Fibroblast of skin of scalp (primary cell): ENCODE measurements around the gene ZNF296. TPM values are rescaled to one million over a fixed set of nuclear protein-coding genes. Genes with fewer than 3 reads are reported as not detected.
"Not testable (repeated sequence)": the region's sequence is repeated elsewhere in the genome, so short reads cannot be mapped to it uniquely, and the experiment has no call there.

Source experiments
- DNase-seq: peaks from one replicate; pipeline ENCODE4 v3.0.0-alpha.2; 2013
- polyA plus RNA-seq, 2 experiments: library from polyadenylated mRNA; unstranded; fragments of 120-200 nt; gene quantifications; one replicate each; pipeline ENCODE4 v1.2.1, GENCODE V29; 2013; ENCODE audit not compliant: insufficient read length in 2 of 2

The ZNF296 gene
- 0.73 TPM for polyA plus RNA-seq (2013, experiment 1 of 2; ENCODE audit: insufficient read length)
- polyA plus RNA-seq (2013, experiment 2 of 2; ENCODE audit: insufficient read length): 0.68 TPM

DNA sequence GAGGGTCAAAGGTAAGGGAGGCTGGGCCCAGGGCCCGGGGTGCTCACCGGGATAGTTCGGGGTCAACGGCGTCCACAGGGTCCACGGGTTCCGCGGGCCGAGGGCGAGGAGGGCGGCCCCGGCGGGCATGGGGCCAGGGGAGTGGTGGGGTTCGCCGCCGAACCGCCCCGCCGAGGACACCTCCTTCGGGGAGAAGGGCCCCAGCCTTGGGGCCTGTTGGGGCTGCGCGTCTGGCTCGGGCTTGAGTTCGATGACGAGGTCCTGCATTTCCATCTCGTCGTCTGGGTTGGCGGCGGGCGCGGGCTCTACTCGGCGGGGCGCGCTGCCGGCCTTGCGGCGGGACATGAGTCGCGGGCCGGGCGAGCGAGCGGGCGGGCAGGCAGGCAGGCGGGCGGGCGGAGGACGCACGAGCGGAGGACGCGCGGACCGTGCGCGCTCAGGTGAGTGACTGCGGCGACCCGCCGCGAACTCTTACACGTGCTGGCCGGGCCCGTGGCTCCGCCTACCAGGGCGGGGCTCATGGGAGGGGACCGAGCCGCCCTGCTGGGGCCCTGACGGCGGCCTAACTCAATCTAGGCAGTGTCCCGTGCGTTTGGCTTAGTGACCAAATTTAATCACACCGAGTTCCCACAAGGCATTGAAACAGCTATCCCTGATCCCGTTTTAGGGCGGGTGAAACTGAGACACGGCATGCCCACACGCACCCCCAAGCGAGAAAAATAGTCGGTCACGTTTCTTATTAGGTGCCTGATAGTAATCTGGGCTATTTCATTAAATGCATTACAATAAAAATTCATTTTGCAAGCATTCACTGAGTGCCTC is at the start of gene ZNF296:
Gene ZNF296 (minus strand): TSS at position 450 of the 822 bp plus-strand sequence. CDS start 105 bp downstream, at position 345.
- peak; percentile 42 for DNase-seq

DNA sequence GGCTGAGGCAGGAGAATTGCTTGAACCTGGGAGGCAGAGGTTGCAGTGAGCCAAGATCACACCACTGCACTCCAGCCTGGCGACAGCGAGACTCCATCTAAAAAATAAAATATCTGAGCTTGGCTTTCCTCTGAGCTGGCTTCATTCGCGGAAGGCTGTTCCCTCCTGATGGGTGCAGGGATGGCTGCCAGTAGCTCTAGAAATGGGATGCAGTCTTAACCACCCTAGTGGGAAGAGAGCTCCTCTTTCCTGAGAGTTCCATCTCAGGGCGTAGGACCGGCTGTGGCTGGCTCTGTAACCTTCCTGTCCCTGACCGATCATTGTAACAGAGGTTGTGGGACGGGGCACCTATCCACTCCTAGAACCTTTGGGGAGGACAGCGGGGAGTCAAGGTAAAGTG is 49.1 kb upstream of the ZNF296 start:
- no peak for DNase-seq

DNA sequence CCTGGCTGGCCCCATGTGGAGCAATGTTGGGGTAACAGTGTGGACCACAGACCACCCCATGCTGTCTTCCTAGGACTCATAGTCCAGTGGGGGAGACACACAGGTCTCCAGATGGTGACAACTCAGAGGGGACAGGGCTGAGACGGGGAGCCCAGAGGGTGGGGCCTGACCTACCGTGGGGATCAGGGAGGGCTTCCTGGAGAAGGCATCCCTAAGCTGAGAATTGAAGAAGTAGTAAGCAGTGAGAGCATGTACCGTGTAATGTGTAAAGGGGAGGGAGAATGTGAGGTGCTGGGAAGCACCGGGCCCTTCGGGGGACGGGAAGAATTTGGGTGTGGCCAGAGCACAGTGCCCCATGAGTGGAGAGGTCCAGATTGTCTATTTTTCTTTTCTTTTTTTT is 47.7 kb upstream of the ZNF296 start:
- no peak for DNase-seq

DNA sequence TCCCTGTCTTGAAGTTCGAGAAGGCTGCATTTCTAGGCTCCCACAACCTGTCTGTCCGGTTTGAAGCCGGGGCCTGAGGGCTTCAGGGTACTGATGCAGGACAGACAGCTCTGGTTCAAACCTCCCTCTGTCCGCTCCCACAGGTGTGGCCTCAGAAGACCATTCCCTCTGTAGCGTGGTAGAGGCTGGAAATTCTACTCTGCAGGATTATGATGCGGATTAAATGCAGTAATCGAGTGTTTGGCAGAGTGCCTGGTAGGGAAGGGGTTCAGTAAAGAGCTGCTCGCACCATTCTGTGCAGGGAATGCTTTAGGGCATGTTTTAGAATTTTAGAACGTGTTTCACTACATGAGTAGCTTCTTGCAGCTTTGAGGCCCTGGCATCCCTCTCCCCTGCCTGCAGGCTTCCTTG is 47.2 kb upstream of the ZNF296 start:
- no peak for DNase-seq

DNA sequence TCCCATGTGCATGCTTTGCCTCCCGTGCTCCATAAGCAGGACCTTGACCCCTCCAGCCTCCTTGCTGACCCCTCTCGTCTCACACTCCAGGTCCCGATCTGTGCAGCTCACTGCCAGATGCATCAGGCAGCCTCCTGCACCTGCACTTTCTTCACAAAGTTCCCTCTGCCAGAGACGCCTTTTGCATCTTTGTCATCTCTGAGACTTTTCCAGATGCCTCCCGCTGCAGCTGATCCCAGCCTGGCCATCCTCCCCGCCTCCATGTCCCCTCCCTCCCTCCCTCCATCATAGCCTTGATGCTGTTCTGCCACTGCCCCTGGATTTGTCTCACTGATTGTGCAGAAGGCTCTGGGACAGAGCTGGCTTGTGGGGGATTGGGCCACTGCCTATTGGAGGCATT is 46.6 kb upstream of the ZNF296 start:
- DNase-seq: no peak

DNA sequence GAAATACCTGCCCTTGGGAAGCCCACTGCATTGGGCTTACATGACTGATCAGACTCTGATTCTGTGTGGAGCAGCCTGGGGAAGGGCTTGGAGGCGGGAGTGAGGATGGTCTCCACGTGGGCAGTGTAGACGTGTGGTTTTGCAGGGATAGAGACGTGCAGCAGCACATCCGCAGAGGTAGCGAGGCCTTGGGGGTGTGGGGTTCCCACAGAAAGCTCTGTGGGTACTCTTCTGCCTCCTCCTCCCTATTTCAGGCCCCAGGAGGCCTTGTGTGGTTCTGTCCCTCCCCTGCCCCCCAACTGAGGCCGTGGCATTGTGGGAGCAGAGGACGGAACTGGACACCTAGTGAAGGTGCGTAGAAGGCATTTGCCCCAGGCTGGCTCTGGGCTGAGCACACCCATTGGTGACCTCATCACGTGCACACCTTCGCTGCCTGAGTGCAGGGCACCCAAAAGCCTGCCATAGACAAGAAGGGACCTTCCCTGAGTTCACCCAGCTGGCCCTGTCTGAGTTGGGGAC is 45.6 kb upstream of the ZNF296 start:
- no peak for DNase-seq

DNA sequence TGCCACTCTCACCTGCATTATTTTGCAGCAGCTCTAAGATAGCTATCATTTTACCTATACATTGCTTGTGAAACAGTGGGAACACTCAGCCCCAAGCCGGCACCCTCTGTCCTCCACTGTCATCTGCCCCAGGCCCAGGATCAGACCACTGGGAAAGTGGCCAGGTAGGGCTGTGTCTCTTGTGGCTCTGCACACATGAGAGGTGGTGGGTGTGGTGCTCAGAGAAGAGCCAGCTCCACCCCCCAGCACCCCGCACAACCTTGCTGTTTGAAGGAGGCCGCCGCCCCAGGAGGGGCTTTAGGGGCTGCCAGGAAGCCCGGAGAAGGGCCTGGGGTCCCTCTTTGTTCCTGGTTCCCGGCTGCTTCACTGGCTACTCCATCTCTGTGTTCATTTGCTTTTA is 43.3 kb upstream of the ZNF296 start:
- no peak for DNase-seq

DNA sequence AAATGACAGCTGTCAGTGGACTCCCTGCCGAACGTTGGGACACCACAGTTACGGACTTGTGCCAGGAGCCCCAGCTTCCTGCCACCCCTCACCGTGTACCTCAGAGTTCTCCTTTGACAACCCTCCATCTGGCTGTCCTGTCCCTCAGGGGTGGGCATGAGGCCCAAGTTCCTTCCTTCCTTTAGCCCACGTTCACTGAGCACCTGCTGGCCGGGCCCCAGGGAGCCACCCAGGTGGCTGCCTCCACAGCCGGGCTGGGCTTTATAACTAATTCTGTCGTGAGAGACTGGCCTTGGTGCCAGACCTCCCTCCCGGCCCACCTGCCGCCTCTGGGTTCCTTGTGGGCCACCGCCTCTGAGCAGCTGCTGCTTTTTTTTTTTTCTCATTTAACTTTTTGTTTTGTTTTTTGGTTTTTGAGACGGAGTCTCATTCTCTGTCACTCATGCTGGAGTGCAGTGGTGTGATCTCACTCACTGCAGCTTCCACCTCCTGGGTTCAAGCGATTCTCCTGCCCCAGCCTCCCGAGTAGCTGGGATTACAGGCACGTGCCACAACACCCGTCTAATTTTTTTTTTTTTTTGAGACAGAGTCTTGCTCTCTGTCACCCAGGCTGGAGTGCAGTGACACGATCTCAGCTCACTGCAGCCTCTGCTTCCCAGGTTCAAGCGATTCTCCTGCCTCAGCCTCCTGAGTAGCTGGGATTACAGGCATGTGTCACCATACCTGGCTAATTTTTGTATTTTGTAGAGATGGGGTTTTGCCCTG is 42.5 kb upstream of the ZNF296 start:
- DNase-seq: not testable (repeated sequence)

DNA sequence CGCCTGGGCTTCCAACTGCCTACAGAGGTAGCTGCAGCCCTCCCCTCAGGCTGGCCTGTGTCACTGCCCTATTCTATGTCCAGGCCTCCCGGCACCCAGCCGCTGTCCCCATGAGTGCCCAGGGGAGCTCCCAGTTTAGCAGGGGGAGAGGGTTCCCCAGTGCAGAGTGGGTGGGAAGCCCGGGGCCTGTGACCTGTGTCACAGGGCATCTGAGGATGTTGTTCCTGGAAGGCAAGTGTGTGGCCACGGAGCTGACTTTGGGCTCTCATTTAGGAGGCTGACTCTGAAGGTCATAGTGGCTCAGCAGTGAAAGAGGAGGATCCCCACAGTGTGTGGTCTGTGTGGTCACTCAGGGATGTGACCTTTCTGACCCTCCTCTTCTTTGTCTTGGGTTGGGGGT is 41.8 kb upstream of the ZNF296 start:
- DNase-seq: no peak

DNA sequence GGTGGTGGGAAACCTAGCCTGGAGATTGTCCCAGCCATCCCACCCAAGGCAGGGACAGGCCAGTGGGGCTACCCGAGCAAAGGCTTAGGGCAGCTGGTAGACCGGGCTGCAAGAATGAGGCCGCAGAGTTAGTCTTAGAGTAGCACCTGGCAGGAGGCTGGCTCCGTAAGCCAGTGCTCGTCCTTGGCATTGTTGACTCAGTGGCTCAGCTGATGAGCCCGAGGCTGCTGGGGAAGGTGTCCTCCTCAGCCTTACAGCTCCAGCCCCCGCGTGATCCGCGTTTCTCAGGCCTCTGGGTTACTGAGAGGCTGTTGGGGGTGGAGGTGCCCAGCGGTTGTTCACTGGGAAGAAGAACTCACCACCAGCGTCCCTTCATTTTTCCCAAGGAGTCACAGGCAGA is 41.4 kb upstream of the ZNF296 start:
- DNase-seq: no peak

DNA sequence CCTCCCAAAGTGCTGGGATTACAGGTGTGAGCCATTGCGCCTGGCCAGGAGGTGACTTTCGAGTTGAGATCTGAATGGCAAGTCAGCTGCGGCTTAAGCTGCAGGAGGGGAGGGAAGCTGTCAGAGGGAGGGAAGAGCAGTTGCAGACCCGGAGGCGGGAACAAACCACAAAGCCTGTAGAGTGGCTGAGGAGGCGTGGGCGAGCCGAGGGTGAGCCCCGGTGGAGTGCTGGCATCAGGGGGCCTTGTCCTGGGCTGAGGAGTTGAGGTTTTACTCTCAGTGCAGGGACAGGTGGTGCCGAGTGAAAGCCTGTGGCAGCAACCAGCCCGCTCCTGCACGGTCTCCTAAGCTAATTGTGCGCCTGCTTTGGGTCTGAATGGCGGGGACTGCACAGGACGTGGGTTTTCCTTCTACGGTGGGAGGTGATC is 40.9 kb upstream of the ZNF296 start:
- no peak for DNase-seq

DNA sequence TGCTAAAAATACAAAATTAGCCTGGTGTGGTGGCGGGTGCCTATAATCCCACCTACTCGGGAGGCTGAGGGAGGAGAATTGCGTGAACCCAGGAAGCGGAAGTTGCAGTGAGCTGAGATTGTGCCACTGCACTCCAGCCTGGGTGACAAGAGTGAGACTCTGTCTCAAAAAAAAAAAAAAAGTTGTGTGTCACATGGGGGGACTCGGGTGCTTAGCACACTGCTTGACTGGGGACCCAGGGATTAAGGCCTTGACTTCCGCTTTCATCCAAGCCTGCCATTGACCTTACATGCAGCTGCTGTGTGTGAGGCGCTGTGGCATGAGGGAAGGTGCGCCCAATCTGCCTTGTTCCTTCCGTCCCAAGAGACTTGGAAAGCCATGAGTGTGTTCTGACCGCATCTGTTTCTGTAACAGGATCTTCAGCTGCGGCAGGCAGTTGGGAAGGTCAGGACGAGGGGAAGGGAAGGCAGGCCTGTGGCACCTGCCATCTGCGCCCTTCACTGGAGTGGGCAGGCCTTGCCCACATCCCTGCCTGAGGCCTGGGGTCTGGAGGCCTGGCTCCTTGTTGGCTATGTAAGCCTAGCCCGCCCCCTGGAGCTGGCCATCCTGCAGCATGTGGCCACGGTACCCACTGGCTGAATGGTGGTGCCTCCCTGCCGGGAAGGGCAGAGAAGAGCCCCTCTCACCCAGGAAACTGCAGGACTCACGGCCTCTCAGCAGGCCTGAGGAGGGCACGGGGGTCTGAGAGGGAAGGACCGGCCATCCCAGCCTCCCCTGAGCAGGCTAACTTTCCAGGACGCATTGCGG is 39.7 kb upstream of the ZNF296 start:
- DNase-seq: no peak

DNA sequence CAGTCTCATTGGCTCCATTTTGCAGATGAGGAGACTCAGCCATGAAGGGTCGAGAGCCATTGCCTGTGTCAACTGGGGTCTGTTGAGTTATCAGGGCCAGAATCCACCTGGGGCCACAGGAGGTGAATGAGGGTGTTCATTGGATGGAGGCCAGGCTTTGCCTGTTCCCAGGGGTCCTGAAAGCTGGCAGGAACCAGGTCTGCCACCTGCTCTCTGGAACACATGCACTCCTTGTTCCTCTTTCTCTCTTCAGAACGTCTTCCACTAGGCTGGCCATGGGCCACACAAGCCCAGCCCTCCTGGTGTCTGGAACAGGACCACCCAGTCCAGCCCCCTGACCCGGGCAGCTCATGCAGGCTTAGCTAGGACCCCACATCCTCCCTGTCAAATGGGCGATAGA is 37.8 kb upstream of the ZNF296 start:
- DNase-seq: no peak

DNA sequence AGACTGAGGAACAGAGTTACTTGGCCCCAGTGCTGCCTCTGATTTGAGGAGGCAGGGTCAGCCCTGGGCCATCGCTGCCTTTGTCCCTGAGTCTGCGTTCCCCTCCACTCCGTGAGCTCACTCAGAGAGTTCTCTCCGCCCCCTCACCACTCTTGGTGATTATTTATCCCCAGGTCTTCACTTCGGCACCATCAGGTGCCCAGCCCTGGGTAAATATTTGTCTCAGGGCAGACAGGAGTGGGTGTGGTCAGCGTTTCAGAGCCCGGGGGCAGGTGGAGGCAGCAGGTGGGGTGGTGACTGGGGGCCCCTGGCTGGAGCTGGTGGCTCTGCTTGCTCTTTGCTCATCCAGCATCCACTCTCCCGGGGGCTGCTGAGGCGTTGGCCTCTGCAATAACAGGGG is 37.4 kb upstream of the ZNF296 start:
- no peak for DNase-seq

DNA sequence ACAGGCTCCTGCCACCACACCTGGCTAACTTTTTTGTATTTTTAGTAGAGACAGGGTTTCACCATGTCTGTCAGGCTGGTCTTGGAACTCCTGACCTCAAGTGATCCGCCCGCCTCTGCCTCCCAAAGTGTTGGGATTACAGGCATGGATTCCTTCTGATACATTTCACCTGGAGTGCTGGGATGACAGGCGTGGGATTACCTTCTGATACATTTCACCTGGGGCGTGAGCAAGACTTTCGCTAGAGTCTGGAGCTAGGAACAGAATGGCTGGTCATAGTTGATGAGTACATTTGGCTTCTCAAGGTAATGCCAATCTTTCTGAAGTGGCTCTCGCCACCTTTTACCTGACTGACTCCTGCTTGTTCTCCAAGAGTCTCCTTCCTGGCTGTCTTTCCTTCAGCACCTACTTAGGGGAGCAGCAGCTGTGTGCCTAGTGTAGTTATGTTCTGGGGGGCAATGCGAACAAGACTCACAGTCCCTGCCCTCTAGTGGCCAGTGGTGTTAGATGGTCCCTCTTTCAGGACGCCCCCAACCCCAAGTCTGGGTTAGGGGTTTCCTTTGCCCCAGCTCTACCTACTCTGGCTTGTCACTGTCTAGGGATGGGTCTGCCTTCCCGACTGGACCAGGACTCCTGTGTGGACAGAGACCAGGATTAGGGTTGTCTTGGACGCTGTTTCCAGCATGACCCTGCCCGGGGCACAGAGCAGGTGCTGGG is 36.0 kb upstream of the ZNF296 start:
- DNase-seq: no peak

DNA sequence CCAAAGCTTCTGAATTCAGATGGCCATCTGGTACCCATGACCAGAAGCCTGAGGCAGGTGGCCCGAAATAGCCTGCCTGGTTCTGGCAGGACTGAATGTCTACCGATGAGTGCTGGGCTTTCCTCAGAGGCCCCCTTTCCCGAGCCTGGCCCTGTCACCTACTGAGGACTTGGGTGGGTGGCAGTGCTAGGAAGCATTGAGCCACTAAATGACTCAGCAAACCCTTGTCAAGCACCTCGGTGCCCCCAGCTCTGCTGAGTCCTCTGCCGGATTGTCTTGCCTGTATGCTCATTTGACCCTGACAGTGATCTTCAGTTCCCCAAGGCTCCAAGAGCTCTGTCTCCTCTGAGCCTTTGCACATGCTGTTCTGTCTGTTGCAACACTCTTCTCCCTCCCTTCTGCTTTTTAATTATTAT is 34.6 kb upstream of the ZNF296 start:
- DNase-seq: no peak

DNA sequence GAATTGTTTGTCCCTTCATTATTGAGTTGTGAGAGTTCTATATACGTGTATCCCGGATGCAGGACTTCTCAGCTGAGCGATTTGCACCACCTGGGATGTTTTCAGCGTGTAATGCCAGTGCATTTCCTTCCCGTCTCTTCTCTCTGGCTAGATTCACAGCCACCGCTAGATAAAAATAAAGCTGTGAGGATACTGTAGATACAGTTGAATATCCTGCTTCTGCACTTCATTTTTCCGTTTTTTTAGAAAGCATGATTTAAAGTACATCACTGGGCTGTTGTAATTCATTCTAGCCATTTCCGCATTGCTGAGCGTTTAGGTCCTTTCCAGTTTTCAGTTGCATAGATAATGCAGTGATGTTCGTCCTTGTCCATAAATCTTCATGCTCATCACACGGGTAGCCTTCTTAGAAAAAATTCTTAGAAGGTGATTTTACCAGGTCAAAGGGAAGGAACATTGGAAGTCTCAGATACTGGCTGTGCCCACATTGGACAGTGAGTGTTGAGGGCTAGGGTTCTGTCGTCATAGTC is 31.4 kb upstream of the ZNF296 start:
- DNase-seq: no peak

DNA sequence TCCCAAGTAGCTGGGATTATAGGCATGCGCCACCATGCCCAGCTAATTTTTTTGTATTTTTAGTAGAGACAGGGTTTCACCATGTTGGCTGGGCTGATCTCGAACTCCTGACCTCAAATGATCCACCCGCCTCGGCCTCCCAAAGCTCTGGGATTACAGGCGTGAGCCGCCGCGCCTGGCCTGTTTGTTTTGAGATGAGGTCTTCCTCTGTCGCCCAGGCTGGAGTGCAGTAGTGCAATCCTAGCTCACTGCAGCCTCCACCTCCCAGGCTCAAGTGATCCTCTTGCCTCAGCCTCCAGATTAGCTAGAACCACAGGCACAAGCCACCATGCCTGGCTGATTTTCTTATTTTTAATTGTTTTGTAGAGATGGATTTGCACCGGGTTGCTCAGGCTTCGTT is 30.1 kb upstream of the ZNF296 start:
- not testable (repeated sequence) for DNase-seq

DNA sequence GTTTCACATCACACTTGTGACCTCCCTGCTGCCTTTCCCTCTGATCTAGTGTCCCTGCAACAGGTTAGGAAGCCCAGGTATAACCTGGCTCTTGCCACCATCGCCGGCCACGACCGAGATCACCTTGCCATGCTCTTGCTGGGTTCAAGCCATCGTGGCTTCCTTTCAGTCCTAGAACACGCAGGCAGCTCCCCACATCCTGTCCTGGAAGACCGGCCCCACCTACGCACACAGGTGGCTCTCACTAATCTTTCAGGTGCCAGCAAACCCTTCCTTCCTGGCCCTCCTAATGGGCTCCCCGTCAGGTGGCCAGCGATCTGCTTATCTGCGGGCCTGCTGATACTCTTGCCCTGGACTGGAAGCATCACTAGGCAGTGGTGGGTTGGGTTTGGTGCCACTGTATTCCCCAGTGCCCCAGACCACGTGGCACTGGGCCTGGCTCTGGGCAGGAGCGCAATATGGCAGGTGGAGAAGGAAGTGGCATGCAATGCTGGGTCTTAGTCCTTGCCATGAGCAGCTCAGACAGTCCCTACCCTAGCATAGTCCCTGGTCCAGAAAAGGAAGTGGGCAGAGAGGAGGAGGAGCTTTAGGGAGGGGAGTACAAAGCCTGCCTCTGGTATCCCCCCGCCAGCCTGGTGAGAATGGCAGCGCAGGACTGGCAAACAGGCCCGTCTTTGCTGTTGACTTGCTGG is 28.5 kb upstream of the ZNF296 start:
- DNase-seq: no peak

DNA sequence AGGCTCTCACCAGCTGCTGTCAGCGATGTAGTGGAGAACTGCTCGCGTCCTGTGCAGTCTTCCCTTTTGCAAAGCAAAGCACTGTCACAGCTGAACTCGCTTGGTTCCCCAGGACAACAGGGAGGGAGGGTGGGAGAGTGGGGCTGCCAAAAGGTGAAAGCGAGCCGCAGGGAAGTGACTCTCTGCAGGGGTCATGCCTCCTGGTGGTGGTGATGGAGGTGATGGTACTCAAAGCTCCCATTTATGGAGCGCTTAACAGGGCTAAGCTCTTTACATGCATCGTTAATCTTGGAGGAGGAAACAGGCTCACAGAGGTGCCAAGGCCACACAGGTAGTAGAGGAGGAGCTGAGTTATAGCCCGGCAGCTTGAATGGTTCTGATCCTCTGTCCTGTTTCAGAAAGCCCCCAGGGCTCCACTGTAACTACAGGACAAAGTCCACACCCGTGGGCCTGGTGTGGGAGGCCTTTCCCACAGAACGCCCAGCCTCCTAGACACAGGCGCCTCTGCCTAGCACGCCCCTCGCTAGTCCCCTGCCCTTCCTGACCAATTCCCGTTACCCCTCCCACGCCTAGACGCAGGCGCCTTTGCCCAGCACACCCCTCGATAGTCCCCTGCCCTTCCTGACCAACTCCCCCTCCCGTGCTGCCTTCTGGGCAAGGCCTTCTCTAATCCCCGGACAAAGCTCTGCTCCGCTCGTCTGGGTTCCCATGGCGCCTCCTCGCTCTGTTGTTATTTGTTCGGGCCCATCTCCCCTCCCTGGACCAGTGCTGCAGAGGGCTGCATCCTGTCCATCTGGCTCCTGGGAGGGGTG is 27.4 kb upstream of the ZNF296 start:
- DNase-seq: no peak
